Right atrium auricular region (tissue), 2 donors: ENCODE measurements around the gene SPATA31A6. TPM values are rescaled to one million over a fixed set of nuclear protein-coding genes. Genes with fewer than 3 reads are reported as not detected.
A peak's percentile ranks its signal among the peaks of the same experiment; 100 is the strongest.
"Not testable (repeated sequence)": the region's sequence is repeated elsewhere in the genome, so short reads cannot be mapped to it uniquely, and the experiment has no call there.

Experiments
- DNase-seq: peaks from one replicate; pipeline ENCODE4 v3.0.0-alpha.2; 2019; ENCODE audit warnings: low spot score
- H3K27ac ChIP-seq, 2 donors: fragments of 200-600 bp; sonication (generic); 1 replicate in 1 of 2; 2 replicates in 1 of 2; pipeline ENCODE4 v1.5.1; 2016 to 2019
- H3K27me3 ChIP-seq, 2 donors: fragments of 200-600 bp; sonication (generic); one replicate each; pipeline versions ENCODE4 v1.5.1 to v1.6.0; 2017 to 2019
- H3K36me3 ChIP-seq: fragments of 200-600 bp; sonication (generic); one replicate; pipeline ENCODE4 v1.5.1; 2016
- H3K4me1 ChIP-seq, 2 donors: fragments of 200-600 bp; sonication (generic); one replicate each; pipeline versions ENCODE4 v1.5.1 to v1.6.0; 2017 to 2019
- H3K4me3 ChIP-seq, 2 donors: fragments of 200-600 bp; sonication (generic); 1 replicate in 1 of 2; 2 replicates in 1 of 2; pipeline ENCODE4 v1.5.1; 2017 to 2019; ENCODE audit warnings: mild to moderate bottlenecking in 1 of 2, moderate library complexity in 1 of 2
- H3K9me3 ChIP-seq, 2 donors: fragments of 200-600 bp; sonication (generic); one replicate each; pipeline ENCODE4 v1.5.1; 2019
- total RNA-seq, 2 donors: library from RNA; depleted of rRNA; stranded (reverse); fragments of >200 nt; gene quantifications; one replicate each; pipeline ENCODE4 v1.1.0, GENCODE V29; 2016
- TF ChIP-seq, protein P1 (sequence below), 2 donors: fragments of 200-600 bp; sonication (generic); IDR thresholded peaks; one replicate each; pipeline ENCODE4 v1.5.1; 2019; ENCODE audit warnings: antibody characterized with exemption in 2 of 2

SPATA31A6 gene
- total RNA-seq, result not detected

DNA sequence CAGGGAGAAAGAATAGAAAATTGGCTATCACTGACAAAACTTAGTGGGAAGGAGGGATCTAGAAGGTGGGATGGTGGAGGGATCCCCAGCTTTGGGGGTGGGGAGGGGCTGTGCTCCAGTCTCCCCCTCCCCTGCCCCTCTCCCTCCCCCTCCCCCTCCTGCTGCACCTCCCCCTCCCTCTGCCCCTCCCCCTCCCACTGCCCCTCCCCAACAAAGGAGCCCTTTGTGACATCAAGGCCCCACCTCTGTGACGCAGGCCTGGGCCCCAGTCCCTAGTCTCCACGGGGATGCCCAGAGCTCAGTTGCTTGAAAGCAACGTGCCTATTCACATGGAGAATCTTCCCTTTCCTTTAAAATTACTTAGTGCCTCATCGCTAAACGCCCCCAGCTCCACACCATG, at the start of gene SPATA31A6:
SPATA31A6 (plus strand) TSS at position 301 of the 400 bp plus-strand sequence; CDS start at position 330, 29 bp downstream.
- not testable (repeated sequence) for H3K36me3 ChIP-seq, H3K9me3 ChIP-seq, H3K27me3 ChIP-seq, H3K27ac ChIP-seq, H3K4me3 ChIP-seq, H3K4me1 ChIP-seq, DNase-seq

DNA sequence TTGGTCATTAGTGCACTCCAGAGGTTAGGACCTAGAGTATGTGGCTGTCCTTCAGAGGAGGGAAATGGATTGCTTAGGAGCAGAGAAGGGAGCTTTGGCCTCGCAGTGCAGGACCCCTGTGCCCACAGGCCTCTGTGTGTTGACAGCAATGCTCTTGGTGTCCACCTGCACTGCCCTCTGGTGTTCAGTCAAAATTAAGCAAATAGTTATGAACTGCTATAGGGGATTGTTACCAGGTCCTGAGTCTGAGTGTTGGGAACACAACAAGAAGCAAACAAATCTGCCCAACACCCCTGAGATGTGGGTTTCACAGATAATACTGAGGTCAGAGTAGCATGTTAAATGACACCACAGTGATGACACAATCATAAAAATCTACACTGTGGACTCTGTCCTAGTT, 23.2 kb upstream of the SPATA31A6 start:
- not testable (repeated sequence) for H3K4me3 ChIP-seq, H3K27me3 ChIP-seq, H3K9me3 ChIP-seq, DNase-seq, H3K27ac ChIP-seq, H3K4me1 ChIP-seq, H3K36me3 ChIP-seq
- TF ChIP-seq, protein P1, sequence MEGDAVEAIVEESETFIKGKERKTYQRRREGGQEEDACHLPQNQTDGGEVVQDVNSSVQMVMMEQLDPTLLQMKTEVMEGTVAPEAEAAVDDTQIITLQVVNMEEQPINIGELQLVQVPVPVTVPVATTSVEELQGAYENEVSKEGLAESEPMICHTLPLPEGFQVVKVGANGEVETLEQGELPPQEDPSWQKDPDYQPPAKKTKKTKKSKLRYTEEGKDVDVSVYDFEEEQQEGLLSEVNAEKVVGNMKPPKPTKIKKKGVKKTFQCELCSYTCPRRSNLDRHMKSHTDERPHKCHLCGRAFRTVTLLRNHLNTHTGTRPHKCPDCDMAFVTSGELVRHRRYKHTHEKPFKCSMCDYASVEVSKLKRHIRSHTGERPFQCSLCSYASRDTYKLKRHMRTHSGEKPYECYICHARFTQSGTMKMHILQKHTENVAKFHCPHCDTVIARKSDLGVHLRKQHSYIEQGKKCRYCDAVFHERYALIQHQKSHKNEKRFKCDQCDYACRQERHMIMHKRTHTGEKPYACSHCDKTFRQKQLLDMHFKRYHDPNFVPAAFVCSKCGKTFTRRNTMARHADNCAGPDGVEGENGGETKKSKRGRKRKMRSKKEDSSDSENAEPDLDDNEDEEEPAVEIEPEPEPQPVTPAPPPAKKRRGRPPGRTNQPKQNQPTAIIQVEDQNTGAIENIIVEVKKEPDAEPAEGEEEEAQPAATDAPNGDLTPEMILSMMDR (IDR thresholded peaks at IDR 0.05), result peak in 1 of 2 donors; percentile 53

DNA sequence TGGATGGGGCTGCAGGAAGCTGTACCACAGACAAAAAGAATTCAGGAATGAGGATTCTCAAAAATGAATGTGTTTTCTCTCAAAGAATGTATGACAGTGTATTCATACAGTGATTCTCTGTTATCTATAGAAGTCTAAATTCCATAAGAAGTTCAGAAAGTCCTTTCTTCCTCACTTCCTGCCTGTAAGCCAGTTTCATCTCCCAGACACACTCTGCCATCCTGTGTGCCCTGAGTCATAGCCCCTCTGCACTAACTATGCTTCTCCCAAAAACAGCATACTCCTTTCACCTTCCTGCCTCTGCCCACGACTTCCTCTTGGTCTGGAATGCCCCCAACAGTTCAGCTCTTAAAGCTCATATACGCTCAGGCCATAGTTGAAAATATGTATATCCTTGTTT, 36.4 kb downstream of the SPATA31A6 start:
- not testable (repeated sequence) for H3K9me3 ChIP-seq, H3K36me3 ChIP-seq, H3K27ac ChIP-seq, H3K4me1 ChIP-seq, DNase-seq, H3K27me3 ChIP-seq, H3K4me3 ChIP-seq

DNA sequence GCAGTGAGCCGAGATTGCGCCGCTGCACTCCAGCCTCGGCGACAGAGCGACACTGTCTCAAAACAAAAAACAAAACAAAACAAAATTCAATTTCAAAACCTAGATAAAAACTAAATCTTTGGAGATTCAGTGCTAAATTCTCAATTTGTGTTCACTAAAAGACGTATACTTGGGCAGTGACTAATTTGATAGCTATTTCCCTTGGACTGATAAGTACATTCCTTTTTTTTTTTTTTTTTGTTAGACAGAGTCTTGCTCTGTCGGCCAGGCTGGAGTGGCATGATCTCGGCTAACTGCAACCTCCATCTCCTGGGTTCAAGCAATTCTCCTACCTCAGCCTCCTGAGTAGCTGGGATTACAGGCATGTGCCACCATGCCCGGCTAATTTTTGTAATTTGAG, 39.8 kb downstream of the SPATA31A6 start:
- DNase-seq, H3K36me3 ChIP-seq, H3K27me3 ChIP-seq, H3K27ac ChIP-seq, H3K9me3 ChIP-seq, H3K4me1 ChIP-seq, H3K4me3 ChIP-seq: not testable (repeated sequence)

DNA sequence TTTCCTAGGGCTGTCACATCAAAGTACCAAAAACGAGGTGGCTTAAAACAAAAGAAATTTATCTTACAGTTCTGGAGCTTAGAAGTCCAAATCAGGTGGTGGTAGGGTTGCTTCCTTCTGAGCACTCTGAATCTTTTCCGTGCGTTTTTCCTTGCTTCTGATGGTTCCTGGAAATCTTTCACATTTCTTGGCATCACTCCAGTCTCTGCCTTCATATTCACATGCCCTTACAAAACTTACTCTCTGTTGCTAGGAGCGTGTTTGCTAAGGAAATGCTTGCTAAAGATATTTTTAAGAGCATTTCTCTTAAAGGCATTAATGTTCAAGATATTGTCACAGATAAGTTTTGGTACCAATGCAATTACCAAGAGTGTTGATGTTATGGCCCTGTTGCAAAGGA, 49.6 kb downstream of the SPATA31A6 start:
- not testable (repeated sequence) for H3K36me3 ChIP-seq, H3K27ac ChIP-seq, H3K4me3 ChIP-seq, H3K27me3 ChIP-seq, DNase-seq, H3K9me3 ChIP-seq
- H3K4me1 ChIP-seq, result peaks cover 0 to 28% of the 10 kb centered on the region in 2 donors

DNA sequence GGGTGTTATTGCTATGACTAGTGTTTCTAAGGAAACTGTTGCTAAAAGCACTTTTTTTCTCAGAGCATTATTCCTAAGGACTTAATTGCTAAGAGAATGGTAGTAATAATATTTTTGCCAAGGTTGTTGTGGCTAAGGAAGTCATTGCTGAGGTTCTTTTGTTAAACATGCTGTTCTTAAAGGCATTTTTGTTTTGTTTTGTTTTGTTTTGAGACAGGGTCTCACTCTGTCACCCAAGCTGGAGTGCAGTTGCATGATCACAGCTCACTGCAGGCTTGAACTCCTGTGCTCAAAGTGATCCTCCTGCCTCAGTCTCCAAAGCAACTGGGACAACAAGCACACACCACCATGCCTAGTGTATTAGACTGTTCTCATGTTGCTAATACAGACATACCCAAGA, 51.2 kb downstream of the SPATA31A6 start:
- H3K27me3 ChIP-seq, H3K36me3 ChIP-seq, H3K27ac ChIP-seq, H3K9me3 ChIP-seq, H3K4me3 ChIP-seq, DNase-seq: not testable (repeated sequence)
- peaks cover 0 to 38% of the 10 kb centered on the region in 2 donors for H3K4me1 ChIP-seq

DNA sequence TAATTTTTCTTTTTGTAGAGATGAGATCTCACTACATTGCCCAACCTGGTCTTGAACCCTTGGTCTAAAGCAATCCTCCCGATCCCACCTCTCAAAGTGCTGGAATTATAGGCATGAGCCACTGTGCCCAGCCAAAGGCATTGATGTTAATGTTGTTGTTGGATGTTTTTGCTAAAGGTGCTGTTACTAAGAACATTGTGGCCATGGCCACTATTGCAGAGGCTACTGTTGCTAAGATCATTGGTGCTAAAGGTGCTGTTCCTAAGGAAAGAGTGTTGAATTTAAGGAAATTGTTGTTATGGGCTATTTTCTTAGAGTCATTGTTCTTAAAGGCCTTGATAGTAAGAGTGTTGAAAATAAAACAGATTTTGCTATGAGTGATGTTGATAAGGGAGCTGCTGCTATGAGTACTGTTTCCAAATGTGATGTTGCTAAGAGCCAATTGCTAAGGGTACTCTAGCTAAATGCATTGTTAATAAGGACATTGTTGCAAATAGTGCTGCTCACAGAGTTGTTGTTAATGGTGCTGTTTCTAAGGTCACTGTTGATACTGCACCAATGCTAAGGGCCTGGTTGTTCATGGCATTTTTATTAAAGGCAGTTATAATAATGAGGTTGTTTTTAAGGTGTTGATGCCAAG, 52.0 kb downstream of the SPATA31A6 start:
- H3K9me3 ChIP-seq, H3K27me3 ChIP-seq: not testable (repeated sequence)
- peak overlapping the region in 1 of 2 donors; percentile 28 for H3K27ac ChIP-seq

DNA sequence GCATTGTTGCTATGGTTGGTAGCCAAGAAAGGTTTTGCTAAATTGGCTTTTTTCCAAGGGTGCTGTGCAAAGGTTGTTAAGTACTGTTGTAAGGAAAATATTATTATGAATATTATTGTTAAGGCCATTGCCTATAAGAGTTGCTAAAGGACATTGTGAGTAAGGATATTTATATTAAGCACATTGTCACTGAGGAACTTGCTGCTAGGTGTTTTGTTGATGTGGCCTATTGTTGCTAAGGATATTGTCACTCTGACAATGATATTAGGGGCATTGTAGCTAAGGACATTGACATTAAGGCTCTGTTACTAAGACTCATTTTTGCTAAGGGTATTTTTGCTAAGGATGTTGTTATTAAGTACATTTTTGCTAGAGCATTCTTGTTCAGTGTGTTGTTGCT, 52.6 kb downstream of the SPATA31A6 start:
- H3K27ac ChIP-seq, H3K27me3 ChIP-seq, H3K36me3 ChIP-seq, DNase-seq, H3K9me3 ChIP-seq, H3K4me3 ChIP-seq: not testable (repeated sequence)
- H3K4me1 ChIP-seq, result peaks cover 0 to 44% of the 10 kb centered on the region in 2 donors

More for the DNA sequence above, 52.0 kb downstream of the SPATA31A6 start:
- not testable (repeated sequence) for H3K4me3 ChIP-seq, H3K36me3 ChIP-seq, DNase-seq
- H3K4me1 ChIP-seq, result peaks cover 0 to 44% of the 10 kb centered on the region in 2 donors

DNA sequence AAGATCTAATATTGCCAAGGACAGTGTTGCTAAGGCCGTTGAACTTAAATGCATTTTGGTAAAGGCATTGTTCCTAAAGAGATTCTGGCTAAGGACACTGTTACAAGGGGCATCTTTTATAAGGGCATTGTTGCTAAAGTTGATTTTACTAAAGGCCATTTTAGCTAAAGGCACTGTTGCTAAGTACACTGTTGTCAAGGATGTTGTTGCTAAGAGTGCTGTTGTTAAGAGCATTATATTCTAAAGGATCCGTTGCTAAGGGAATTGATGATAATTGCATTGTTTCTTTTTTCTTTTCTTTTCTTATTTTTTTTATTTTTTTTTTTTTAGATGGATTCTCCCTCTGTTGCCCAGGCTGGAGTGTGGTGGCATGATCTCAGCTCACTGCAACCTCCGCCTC, 53.9 kb downstream of the SPATA31A6 start:
- not testable (repeated sequence) for H3K36me3 ChIP-seq, H3K27ac ChIP-seq, H3K9me3 ChIP-seq, DNase-seq, H3K4me3 ChIP-seq, H3K27me3 ChIP-seq
- peaks cover 0 to 33% of the 10 kb centered on the region in 2 donors for H3K4me1 ChIP-seq

DNA sequence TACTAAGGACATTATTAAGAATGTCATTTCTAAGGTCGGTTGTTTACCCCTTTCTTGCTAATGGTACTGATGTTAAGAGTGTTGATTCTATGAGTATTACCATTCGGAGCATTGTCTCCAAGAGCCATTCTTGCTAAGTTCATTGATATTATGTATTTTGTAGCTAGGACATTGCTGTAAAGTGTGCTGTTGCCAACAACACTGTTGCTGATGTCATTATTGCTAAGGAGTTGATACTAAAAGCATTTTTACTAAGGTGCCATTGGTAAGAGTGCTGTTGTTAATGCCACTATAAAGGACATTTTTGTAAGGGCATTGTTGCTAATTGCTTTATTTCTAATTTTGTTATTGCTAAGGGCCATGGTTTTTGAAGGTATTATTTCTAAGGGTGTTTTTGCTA, 55.4 kb downstream of the SPATA31A6 start:
- H3K27me3 ChIP-seq, H3K4me3 ChIP-seq, DNase-seq, H3K27ac ChIP-seq, H3K9me3 ChIP-seq, H3K36me3 ChIP-seq: not testable (repeated sequence)
- peaks cover 0 to 30% of the 10 kb centered on the region in 2 donors for H3K4me1 ChIP-seq

Other genes starting within 250 kb of the SPATA31A6 start
- gene CNTNAP3B, start 54.2 kb upstream of the SPATA31A6 start, total RNA-seq, result 10 to 100 TPM in 1 of 2 donors, 1 to 10 TPM in 1; 6.8 to 19.7 TPM